Keratinocyte (primary cell): ENCODE data around the gene PILRB. TPM values are rescaled to one million over a fixed set of nuclear protein-coding genes. Genes with fewer than 3 reads are reported as not detected.

Experiments used
- DNase-seq: peaks from one replicate; pipeline ENCODE4 v3.0.0-alpha.2; 2011; ENCODE audit warnings: low read depth, missing footprints, low spot score
- FAIRE-seq: peaks from 2 replicates; lab custom pipeline; 2011; peaks lifted over from hg19 to GRCh38; lab: Jason Lieb, UNC
- H2AFZ ChIP-seq: 2 replicates; pipeline ENCODE4 v1.6.0; 2012; ENCODE audit warnings: low read length, control low read depth, inconsistent platforms; ENCODE audit not compliant: control insufficient read depth
- H3K27ac ChIP-seq: 2 replicates; pipeline ENCODE4 v1.5.1; 2011; ENCODE audit warnings: low read length; ENCODE audit not compliant: control insufficient read depth, insufficient read depth
- H3K27me3 ChIP-seq: 3 replicates; pipeline ENCODE4 v1.6.0; 2011; ENCODE audit warnings: low read length; ENCODE audit not compliant: control insufficient read depth, insufficient read depth; ENCODE audit errors: extremely low read depth
- H3K36me3 ChIP-seq, 2 experiments: 2 replicates in 1 of 2; 3 replicates in 1 of 2; pipeline ENCODE4 v1.5.1; 2011; ENCODE audit warnings: low read length in 2 of 2, mild to moderate bottlenecking in 1 of 2; ENCODE audit not compliant: control insufficient read depth in 2 of 2, insufficient read depth in 2 of 2; ENCODE audit errors: extremely low read depth in 1 of 2
- H3K4me1 ChIP-seq: 3 replicates; pipeline ENCODE4 v1.5.1; 2011; ENCODE audit warnings: low read length; ENCODE audit not compliant: control insufficient read depth, insufficient read depth; ENCODE audit errors: extremely low read depth
- H3K4me2 ChIP-seq: 3 replicates; pipeline ENCODE4 v1.6.0; 2011; ENCODE audit warnings: low read depth, low read length; ENCODE audit not compliant: control insufficient read depth, insufficient read depth; ENCODE audit errors: extremely low read depth
- H3K4me3 ChIP-seq, 3 experiments: fragments of 200-600 bp in 1 of 3; sonication (generic) in 1 of 3; 2 replicates in 2 of 3; 3 replicates in 1 of 3; pipeline ENCODE4 v1.5.1; 2011 to 2016; ENCODE audit warnings: low read length in 3 of 3, mild to moderate bottlenecking in 3 of 3, control low read depth in 2 of 3, inconsistent platforms in 1 of 3, low read depth in 1 of 3, mixed read lengths in 1 of 3, mixed run types in 1 of 3, moderate library complexity in 1 of 3; ENCODE audit not compliant: control insufficient read depth in 2 of 3, insufficient read depth in 2 of 3; ENCODE audit errors: extremely low read depth in 1 of 3
- H3K79me2 ChIP-seq: 2 replicates; pipeline ENCODE4 v1.6.0; 2012; ENCODE audit warnings: low read length; ENCODE audit not compliant: control insufficient read depth, insufficient read depth
- H3K9ac ChIP-seq: 3 replicates; pipeline ENCODE4 v1.6.0; 2011; ENCODE audit warnings: low read length; ENCODE audit not compliant: control insufficient read depth, insufficient read depth; ENCODE audit errors: extremely low read depth
- H3K9me1 ChIP-seq: 3 replicates; pipeline ENCODE4 v1.6.0; 2011; ENCODE audit warnings: low read length; ENCODE audit not compliant: control insufficient read depth, insufficient read depth; ENCODE audit errors: extremely low read depth
- H3K9me3 ChIP-seq: 2 replicates; pipeline ENCODE4 v1.5.1; 2012; ENCODE audit warnings: low read depth, low read length; ENCODE audit not compliant: control insufficient read depth
- H4K20me1 ChIP-seq: 3 replicates; pipeline ENCODE4 v1.6.0; 2011; ENCODE audit warnings: low read length; ENCODE audit not compliant: control insufficient read depth, insufficient read depth; ENCODE audit errors: extremely low read depth
- EZH2 ChIP-seq: IDR thresholded peaks from one replicate; pipeline ENCODE4 v1.6.1; 2012; ENCODE audit warnings: inconsistent platforms, mild to moderate bottlenecking, low read length, moderate library complexity
- dilution Hi-C: fragments of 300-500 bp; cut with MboI; formaldehyde crosslinking; loops from one replicate; pipeline ENCODE4 v1.7.0; 2020; ENCODE audit warnings: low sequenced_read_pairs; ENCODE audit not compliant: extremely low pct_ligation_motif_present
- polyA plus RNA-seq, 5 experiments: library from polyadenylated mRNA; depleted of rRNA in 3 of 5; stranded (reverse) in 3 of 5; stranded (forward) in 1 of 5; unstranded in 1 of 5; fragments of >200 nt; gene quantifications; 1 replicate in 1 of 5; 2 replicates in 3 of 5; 3 replicates in 1 of 5; pipeline versions ENCODE4 v1.2.1 to v1.2.3, GENCODE V29; 2011 to 2012; ENCODE audit warnings: missing spikeins in 2 of 5, low read depth in 1 of 5, low replicate concordance in 1 of 5
- TF ChIP-seq, protein P1 (sequence below), 3 experiments: IDR thresholded peaks in 1 of 3; conservative IDR thresholded peaks in 1 of 3; optimal IDR thresholded peaks in 1 of 3; 2 replicates in 2 of 3; 3 replicates in 1 of 3; pipeline versions ENCODE3 to v1.5.1; 2011; ENCODE audit warnings: low read length in 3 of 3, mild to moderate bottlenecking in 3 of 3, moderate library complexity in 2 of 3, control low read depth in 1 of 3, inconsistent platforms in 1 of 3; ENCODE audit not compliant: insufficient read depth in 2 of 3; ENCODE audit errors: extremely low read depth in 1 of 3

PILRB gene
- polyA plus RNA-seq, 1 donor (not counting 4 experiments of a cell fraction or from before 2014, with no cell fraction given), result 16.5 TPM

DNA sequence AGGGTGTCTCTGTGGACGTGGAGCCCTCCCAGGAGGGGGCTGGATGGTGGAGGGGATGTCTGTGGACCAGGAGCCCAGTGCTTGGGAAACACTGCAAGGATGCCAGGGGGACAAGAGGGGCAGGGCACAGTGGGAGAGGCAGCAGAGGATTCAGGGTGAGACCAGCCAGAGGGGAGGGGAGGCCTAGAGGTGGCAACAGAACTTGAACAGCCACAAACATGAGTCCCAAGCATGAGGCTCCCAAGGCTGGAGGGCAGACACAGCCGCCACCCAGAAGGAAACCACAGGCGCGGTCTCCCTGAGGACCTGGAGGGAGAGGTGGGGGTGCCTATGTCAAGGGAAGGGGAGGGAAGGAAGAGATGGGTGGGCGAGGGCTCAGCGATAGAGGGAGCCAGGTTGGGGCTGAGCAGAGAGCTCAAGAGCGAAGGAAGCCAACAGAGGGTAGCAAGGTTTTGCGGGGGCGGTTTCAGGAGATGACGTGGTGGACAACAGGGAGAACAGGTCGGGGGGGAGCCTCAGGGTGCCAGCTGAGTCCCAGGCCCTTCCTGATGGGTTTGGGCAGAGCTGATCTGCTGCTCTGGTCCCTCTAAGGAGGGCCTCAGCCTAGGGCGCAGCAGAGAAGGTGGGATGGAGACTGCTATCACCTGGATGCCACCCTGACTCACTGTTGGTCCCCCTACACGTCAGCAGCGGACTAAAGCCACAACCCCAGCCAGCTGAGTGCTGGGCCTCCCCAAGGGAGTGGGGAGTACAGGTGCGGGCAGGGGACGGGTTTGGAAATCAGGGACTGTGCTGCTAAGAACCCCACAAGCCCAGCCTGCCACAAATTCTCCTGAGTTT, 8.7 kb downstream of the PILRB start:
- no peak overlapping the region for H3K9ac ChIP-seq
- dilution Hi-C loops, result no loop called here
- no peak for TF ChIP-seq EZH2
- TF ChIP-seq, protein P1, sequence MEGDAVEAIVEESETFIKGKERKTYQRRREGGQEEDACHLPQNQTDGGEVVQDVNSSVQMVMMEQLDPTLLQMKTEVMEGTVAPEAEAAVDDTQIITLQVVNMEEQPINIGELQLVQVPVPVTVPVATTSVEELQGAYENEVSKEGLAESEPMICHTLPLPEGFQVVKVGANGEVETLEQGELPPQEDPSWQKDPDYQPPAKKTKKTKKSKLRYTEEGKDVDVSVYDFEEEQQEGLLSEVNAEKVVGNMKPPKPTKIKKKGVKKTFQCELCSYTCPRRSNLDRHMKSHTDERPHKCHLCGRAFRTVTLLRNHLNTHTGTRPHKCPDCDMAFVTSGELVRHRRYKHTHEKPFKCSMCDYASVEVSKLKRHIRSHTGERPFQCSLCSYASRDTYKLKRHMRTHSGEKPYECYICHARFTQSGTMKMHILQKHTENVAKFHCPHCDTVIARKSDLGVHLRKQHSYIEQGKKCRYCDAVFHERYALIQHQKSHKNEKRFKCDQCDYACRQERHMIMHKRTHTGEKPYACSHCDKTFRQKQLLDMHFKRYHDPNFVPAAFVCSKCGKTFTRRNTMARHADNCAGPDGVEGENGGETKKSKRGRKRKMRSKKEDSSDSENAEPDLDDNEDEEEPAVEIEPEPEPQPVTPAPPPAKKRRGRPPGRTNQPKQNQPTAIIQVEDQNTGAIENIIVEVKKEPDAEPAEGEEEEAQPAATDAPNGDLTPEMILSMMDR (optimal IDR thresholded peaks at IDR 0.05 in 1 of 3, IDR thresholded peaks at IDR 0.05 in 1 of 3, conservative IDR thresholded peaks at IDR 0.05 in 1 of 3; ENCODE audit: extremely low read depth in 1 of 3, insufficient read depth in 2 of 3, low read length in 3 of 3), result no peak
- no peak overlapping the region for H2AFZ ChIP-seq
- H3K9me1 ChIP-seq, result no peaks in the 10 kb centered on the region
- H3K36me3 ChIP-seq, result peaks cover 7 to 8% of the 10 kb centered on the region in 2 experiments
- H3K79me2 ChIP-seq, result no peaks in the 10 kb centered on the region
- H3K27me3 ChIP-seq, result no peaks in the 10 kb centered on the region
- DNase-seq, result no peak
- no peaks in the 10 kb centered on the region for H3K9me3 ChIP-seq
- no peak for FAIRE-seq
- H3K4me1 ChIP-seq, result no peaks in the 10 kb centered on the region
- H4K20me1 ChIP-seq, result no peaks in the 10 kb centered on the region
- H3K4me3 ChIP-seq, result no peak overlapping the region
- no peak overlapping the region for H3K27ac ChIP-seq
- H3K4me2 ChIP-seq, result no peak overlapping the region

DNA sequence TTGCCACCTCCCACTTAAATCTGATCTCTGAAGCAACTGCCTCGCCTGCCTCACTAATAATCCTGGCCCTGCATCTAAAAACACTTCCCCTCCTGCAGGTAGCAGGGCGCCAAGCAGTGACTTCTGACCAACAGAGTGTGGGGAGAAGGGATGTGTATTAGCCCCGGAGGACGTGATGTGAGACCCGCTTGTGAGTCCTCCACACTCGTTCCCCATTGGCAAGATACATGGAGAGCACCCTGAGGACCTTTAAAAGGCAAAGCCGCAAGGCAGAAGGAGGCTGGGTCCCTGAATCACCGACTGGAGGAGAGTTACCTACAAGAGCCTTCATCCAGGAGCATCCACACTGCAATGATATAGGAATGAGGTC, 9.3 kb downstream of the PILRB start:
- H3K36me3 ChIP-seq, result peaks cover 2 to 7% of the 10 kb centered on the region in 2 experiments
- no peak overlapping the region for H3K27ac ChIP-seq
- H3K4me1 ChIP-seq, result peaks cover under 1% of the 10 kb centered on the region
- no peaks in the 10 kb centered on the region for H3K9me3 ChIP-seq
- H3K4me2 ChIP-seq, result no peak overlapping the region
- no peaks in the 10 kb centered on the region for H4K20me1 ChIP-seq
- no peak overlapping the region for H3K9ac ChIP-seq
- no peaks in the 10 kb centered on the region for H3K79me2 ChIP-seq
- FAIRE-seq (no peak), DNase-seq (no peak)
- H3K27me3 ChIP-seq, result no peaks in the 10 kb centered on the region
- H3K9me1 ChIP-seq, result no peaks in the 10 kb centered on the region
- H2AFZ ChIP-seq, result no peak overlapping the region
- H3K4me3 ChIP-seq, result no peak overlapping the region
- no peak for TF ChIP-seq EZH2
- TF ChIP-seq, protein P1 (optimal IDR thresholded peaks at IDR 0.05 in 1 of 3, IDR thresholded peaks at IDR 0.05 in 1 of 3, conservative IDR thresholded peaks at IDR 0.05 in 1 of 3; ENCODE audit: extremely low read depth in 1 of 3, insufficient read depth in 2 of 3, low read length in 3 of 3), result no peak
- dilution Hi-C loops, result no loop called here
